Measurements from ENCODE around the gene CACNA1C.

GRCh38 chr12:2413999-2414792 lies 361.4 kb downstream of the CACNA1C start:
- no peak for TF ChIP-seq POLR2A (IDR thresholded peaks at IDR 0.05)
- no peak for TF ChIP-seq CTCF (IDR thresholded peaks at IDR 0.05)

All from tibial nerve (tissue), 3 donors.